Neural progenitor cell (in vitro differentiated cells): ENCODE results near the gene SRGAP3. TPM values are rescaled to one million over a fixed set of nuclear protein-coding genes. Genes with fewer than 3 reads are reported as not detected.

Source experiments
- DNase-seq: peaks from one replicate; pipeline ENCODE4 v3.0.0-alpha.2; 2016; ENCODE audit warnings: low spot score
- H2AFZ ChIP-seq: fragments of 200-600 bp; sonication (generic); replicated peaks from 2 replicates; pipeline ENCODE4 v1.6.1; 2016; ENCODE audit warnings: antibody characterized with exemption
- H3F3A ChIP-seq: fragments of 200-600 bp; sonication (generic); 2 replicates; pipeline ENCODE4 v1.6.1; 2016; ENCODE audit warnings: antibody characterized with exemption, low read depth
- H3K27ac ChIP-seq: fragments of 200-600 bp; sonication (generic); 2 replicates; pipeline ENCODE4 v1.5.1; 2016; ENCODE audit warnings: mild to moderate bottlenecking
- H3K27me3 ChIP-seq: fragments of 200-600 bp; sonication (generic); 2 replicates; pipeline ENCODE4 v1.6.1; 2016; ENCODE audit warnings: mild to moderate bottlenecking, moderate library complexity
- H3K36me3 ChIP-seq: fragments of 200-600 bp; sonication (generic); 2 replicates; pipeline ENCODE4 v1.5.1; 2016
- H3K4me1 ChIP-seq: fragments of 200-600 bp; sonication (generic); 2 replicates; pipeline ENCODE4 v1.6.1; 2016; ENCODE audit warnings: mixed run types
- H3K4me2 ChIP-seq: fragments of 200-600 bp; sonication (generic); 2 replicates; pipeline ENCODE4 v1.6.1; 2016
- H3K4me3 ChIP-seq: fragments of 200-600 bp; sonication (generic); 2 replicates; pipeline ENCODE4 v1.5.1; 2016
- H3K79me2 ChIP-seq: fragments of 200-600 bp; sonication (generic); 2 replicates; pipeline ENCODE4 v1.6.1; 2016; ENCODE audit warnings: low read depth
- H3K9ac ChIP-seq: fragments of 200-600 bp; sonication (generic); 2 replicates; pipeline ENCODE4 v1.6.1; 2016
- H3K9me3 ChIP-seq: fragments of 200-600 bp; sonication (generic); 2 replicates; pipeline ENCODE4 v1.5.1; 2016; ENCODE audit warnings: low read depth
- H4K20me1 ChIP-seq: fragments of 200-600 bp; sonication (generic); 2 replicates; pipeline ENCODE4 v1.6.1; 2016; ENCODE audit warnings: low read depth
- H3K27ac Mint-ChIP-seq: 3 replicates; pipeline ENCODE4 v1.8.0; 2021; ENCODE audit warnings: mixed read lengths
- H3K27me3 Mint-ChIP-seq: 2 replicates; pipeline ENCODE4 v1.8.0; 2022; ENCODE audit warnings: low read depth, mild to moderate bottlenecking, inconsistent platforms, moderate library complexity, mixed read lengths; ENCODE audit not compliant: insufficient read depth
- H3K36me3 Mint-ChIP-seq: 3 replicates; pipeline ENCODE4 v1.8.0; 2021; ENCODE audit warnings: mixed read lengths
- H3K4me1 Mint-ChIP-seq: 3 replicates; pipeline ENCODE4 v1.8.0; 2021; ENCODE audit warnings: mixed read lengths
- H3K4me3 Mint-ChIP-seq: 3 replicates; pipeline ENCODE4 v1.8.0; 2021; ENCODE audit warnings: mild to moderate bottlenecking, moderate library complexity, mixed read lengths
- H3K9me3 Mint-ChIP-seq: 3 replicates; pipeline ENCODE4 v1.8.0; 2020; ENCODE audit warnings: mixed read lengths
- CTCF ChIP-seq: fragments of 200-600 bp; sonication (generic); IDR thresholded peaks from 2 replicates; pipeline ENCODE4 v1.5.1; 2017; ENCODE audit warnings: antibody characterized with exemption, mild to moderate bottlenecking
- EZH2 ChIP-seq: fragments of 200-600 bp; sonication (generic); IDR thresholded peaks from 2 replicates; pipeline ENCODE4 v1.6.1; 2017; ENCODE audit warnings: antibody characterized with exemption, mild to moderate bottlenecking, moderate library complexity
- EZH2phosphoT487 ChIP-seq: fragments of 200-600 bp; sonication (generic); IDR thresholded peaks from 2 replicates; pipeline ENCODE4 v1.6.1; 2017; ENCODE audit warnings: antibody characterized with exemption
- total RNA-seq: library from RNA; depleted of rRNA; stranded (reverse); fragments of >200 nt; gene quantifications from 2 replicates; pipeline ENCODE4 v1.2.3, GENCODE V29; 2015; ENCODE audit warnings: low replicate concordance

SRGAP3 gene
- total RNA-seq, 1 donor from 2014 or later: 59.3 TPM

GRCh38 chr3:8952130-8952529 lies 297.3 kb downstream of the SRGAP3 start:
- Mint-ChIP-seq H3K9me3 (no peaks in the 10 kb centered on the region), H3K4me1 (peaks cover 8% of the 10 kb centered on the region), H3K27me3 (no peaks in the 10 kb centered on the region), H3K36me3 (peaks cover 8% of the 10 kb centered on the region), H3K27ac (no peak overlapping the region), H3K4me3 (no peak overlapping the region)
- H3K9ac ChIP-seq: no peak overlapping the region
- H3K36me3 ChIP-seq: no peaks in the 10 kb centered on the region
- TF ChIP-seq EZH2phosphoT487 (no peak), EZH2 (no peak), CTCF (no peak)
- H3F3A ChIP-seq: peaks cover 15% of the 10 kb centered on the region
- no peak for DNase-seq
- peaks cover 25% of the 10 kb centered on the region for H3K4me1 ChIP-seq
- H3K27ac ChIP-seq: no peak overlapping the region
- peaks cover 3% of the 10 kb centered on the region for H4K20me1 ChIP-seq
- H3K9me3 ChIP-seq: no peaks in the 10 kb centered on the region
- H3K27me3 ChIP-seq: no peaks in the 10 kb centered on the region
- H3K79me2 ChIP-seq: peaks cover 81% of the 10 kb centered on the region
- no peak overlapping the region for H3K4me3 ChIP-seq
- H2AFZ ChIP-seq: no peak overlapping the region
- no peak overlapping the region for H3K4me2 ChIP-seq

- Histone ChIP-seq H3K4me2 (no peak overlapping the region), H3K9ac (no peak overlapping the region), H3F3A (no peaks in the 10 kb centered on the region), H4K20me1 (no peaks in the 10 kb centered on the region), H3K9me3 (peaks cover 11% of the 10 kb centered on the region), H2AFZ (no peak overlapping the region), H3K4me1 (no peaks in the 10 kb centered on the region), H3K79me2 (peaks cover 30% of the 10 kb centered on the region), H3K27ac (no peak overlapping the region), H3K4me3 (no peak overlapping the region), H3K36me3 (peaks cover 23% of the 10 kb centered on the region), H3K27me3 (no peaks in the 10 kb centered on the region)
- no peak overlapping the region for H3K27ac Mint-ChIP-seq
- H3K4me1 Mint-ChIP-seq: peaks cover 3% of the 10 kb centered on the region
- H3K4me3 Mint-ChIP-seq: no peak overlapping the region
- TF ChIP-seq EZH2 (no peak), CTCF (no peak), EZH2phosphoT487 (no peak)
- H3K27me3 Mint-ChIP-seq: no peaks in the 10 kb centered on the region
- DNase-seq: no peak
- peaks cover 37% of the 10 kb centered on the region for H3K36me3 Mint-ChIP-seq
- H3K9me3 Mint-ChIP-seq: peaks cover 6% of the 10 kb centered on the region
Measured at GRCh38 chr3:8945890-8946600, 303.4 kb downstream of the SRGAP3 start.

- Mint-ChIP-seq H3K9me3 (peaks cover 6% of the 10 kb centered on the region), H3K27me3 (peaks cover 2% of the 10 kb centered on the region), H3K27ac (no peak overlapping the region), H3K4me1 (no peaks in the 10 kb centered on the region), H3K4me3 (no peak overlapping the region), H3K36me3 (peaks cover 43% of the 10 kb centered on the region)
- H3F3A ChIP-seq: no peaks in the 10 kb centered on the region
- no peaks in the 10 kb centered on the region for H4K20me1 ChIP-seq
- peaks cover 11% of the 10 kb centered on the region for H3K9me3 ChIP-seq
- H2AFZ ChIP-seq: no peak overlapping the region
- H3K4me2 ChIP-seq: no peak overlapping the region
- no peak overlapping the region for H3K4me3 ChIP-seq
- H3K27me3 ChIP-seq: no peaks in the 10 kb centered on the region
- H3K79me2 ChIP-seq: peaks cover under 1% of the 10 kb centered on the region
- TF ChIP-seq EZH2phosphoT487: no peak
- TF ChIP-seq EZH2: no peak
- TF ChIP-seq CTCF: no peak
- no peak overlapping the region for H3K27ac ChIP-seq
- peaks cover 24% of the 10 kb centered on the region for H3K36me3 ChIP-seq
- no peak overlapping the region for H3K9ac ChIP-seq
- no peaks in the 10 kb centered on the region for H3K4me1 ChIP-seq
- no peak for DNase-seq
Measured at GRCh38 chr3:8942746-8943488, 306.5 kb downstream of the SRGAP3 start.
